Measurements from ENCODE around the gene YEATS2.
"Not testable (repeated sequence)": the region's sequence is repeated elsewhere in the genome, so short reads cannot be mapped to it uniquely, and the experiment has no call there.

The YEATS2 gene

GRCh38 chr3:183697610-183698317 is at the start of gene YEATS2:
YEATS2 (plus strand) TSS chr3:183697797; CDS start chr3:183715163, 17,366 bp downstream.
- peak; percentile 75 for DNase-seq

DNA sequence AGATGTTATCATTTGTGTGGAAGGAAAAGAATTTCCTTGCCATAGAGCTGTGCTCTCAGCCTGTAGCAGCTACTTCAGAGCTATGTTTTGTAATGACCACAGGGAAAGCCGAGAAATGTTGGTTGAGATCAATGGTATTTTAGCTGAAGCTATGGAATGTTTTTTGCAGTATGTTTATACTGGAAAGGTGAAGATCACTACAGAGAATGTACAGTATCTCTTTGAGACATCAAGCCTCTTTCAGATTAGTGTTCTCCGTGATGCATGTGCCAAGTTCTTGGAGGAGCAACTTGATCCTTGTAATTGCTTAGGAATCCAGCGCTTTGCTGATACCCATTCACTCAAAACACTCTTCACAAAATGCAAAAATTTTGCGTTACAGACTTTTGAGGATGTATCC is 47.0 kb upstream of the YEATS2 start:
- DNase-seq: no peak

DNA sequence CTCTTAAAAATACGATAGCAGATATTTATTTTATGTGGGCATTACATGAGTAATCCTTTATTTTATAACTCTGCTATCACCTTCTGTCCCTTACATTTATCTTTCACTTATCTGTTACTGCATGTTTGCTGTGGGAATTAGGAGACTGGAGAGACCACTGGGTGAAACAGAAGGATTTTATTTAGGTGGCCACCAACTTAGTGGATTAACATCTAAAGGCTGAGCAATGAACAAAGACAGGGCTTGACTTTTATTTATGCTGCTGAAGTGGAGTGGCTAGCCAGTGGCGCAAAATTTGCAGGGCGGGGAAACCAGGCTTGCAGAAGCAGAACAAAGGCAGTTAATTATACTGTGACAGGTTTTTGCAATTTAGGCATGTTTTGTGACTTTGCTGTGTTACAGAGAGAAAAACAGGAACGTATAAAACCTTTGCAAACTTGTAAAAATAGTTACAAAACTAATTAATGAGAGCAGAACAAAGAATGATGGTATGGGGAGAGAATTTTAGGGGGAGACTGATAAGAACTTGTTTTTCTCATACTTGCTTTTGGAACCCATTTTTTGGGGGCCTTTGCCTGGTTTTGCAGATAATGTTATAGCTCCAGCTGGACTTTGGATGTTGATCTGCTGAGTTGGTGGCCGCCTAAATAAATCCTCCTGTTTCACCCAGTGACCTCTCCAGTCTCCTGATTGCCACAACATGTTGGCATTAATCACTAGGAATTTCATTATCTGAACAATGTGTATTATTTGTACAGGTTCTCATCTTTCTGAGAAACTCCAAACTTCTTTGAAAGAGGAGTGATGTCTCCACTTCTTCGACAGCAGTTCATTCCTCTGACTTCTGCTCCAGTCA is 44.2 kb upstream of the YEATS2 start:
- no peak for DNase-seq

- no peak for DNase-seq
Measured at GRCh38 chr3:183654727-183655126, 42.9 kb upstream of the YEATS2 start.

DNA sequence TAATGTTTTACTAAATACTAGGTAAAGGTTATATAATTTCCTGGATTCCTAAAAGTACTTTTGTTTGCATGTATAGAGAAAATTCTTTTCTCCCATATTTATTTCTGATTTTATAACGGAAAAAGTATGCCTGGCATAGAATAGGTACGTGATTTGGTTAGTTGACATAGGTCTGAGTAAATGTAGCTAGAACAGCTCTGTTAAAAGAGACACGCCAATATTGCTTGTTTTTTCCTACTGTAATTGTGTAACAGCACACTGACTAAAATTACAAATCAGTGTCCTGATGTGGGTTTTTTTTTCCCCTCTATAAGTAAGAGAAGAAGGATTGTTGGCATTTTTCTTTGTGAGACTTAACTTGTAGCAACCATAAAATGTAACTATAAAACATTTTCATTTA is 35.5 kb upstream of the YEATS2 start:
- DNase-seq: no peak

DNA sequence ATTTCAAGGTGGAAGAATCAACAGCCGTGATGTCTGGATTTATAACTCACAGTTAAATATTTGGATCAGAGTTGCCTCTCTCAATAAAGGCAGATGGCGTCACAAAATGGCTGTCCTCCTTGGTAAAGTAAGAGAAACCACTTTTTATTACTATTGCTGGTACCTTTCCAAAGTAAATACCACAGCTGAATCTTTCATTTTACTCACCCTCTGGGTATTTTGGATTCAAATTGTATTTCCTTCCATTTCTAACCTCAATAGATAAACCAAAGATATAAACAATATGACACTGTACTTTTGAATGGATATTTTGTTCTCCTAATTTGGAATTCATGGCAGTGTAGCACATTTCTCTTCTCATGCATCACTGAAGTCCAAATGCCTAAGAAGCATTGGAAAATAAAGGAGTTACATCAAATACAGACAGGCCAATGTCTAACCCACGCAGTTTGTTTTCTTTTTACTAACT is 32.6 kb upstream of the YEATS2 start:
- no peak for DNase-seq

GRCh38 chr3:183680061-183680460 is 17.5 kb upstream of the YEATS2 start:
- DNase-seq: no peak

DNA sequence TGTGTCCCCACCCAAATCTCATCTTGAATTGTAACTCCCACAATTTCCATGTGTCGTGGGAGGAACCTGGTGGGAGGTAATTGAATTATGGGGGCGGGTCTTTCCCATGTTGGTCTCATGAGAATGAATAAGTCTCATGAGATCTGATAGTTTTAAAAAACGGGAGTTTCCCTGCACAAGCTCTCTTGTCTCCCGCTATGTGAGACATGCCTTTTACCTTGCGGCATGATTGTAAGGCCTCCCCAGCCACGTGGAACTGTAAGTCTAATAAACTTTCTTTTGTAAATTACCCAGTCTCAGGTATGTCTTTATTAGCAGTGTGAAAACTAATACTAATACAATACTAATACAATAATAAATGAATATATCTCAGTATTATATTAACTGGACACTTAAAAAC is 9.9 kb upstream of the YEATS2 start:
- no peak for DNase-seq

DNA sequence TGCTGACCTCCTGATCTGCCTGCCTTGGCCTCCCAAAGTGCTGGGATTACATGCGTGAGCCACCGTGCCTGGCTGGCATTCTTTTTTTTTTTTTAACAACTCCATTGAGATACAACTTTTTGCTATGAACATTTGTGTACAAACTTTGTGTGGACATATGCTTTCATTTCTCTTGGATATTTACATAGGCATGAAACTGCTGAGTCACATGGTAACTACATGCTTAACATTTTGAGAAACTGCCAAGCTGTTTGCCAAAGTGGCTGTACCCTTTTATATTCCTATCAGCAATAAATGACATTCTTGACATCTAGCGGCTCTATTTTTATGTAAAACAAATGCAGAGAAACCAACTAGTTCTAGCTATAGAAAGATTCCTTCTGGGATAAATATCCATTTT is 8.7 kb upstream of the YEATS2 start:
- DNase-seq: no peak

- not testable (repeated sequence) for DNase-seq
Measured at GRCh38 chr3:183689621-183690020, 8.0 kb upstream of the YEATS2 start.

GRCh38 chr3:183690402-183690995 is 7.1 kb upstream of the YEATS2 start:
- DNase-seq: no peak

GRCh38 chr3:183692436-183692835 is 5.2 kb upstream of the YEATS2 start:
- no peak for DNase-seq

DNA sequence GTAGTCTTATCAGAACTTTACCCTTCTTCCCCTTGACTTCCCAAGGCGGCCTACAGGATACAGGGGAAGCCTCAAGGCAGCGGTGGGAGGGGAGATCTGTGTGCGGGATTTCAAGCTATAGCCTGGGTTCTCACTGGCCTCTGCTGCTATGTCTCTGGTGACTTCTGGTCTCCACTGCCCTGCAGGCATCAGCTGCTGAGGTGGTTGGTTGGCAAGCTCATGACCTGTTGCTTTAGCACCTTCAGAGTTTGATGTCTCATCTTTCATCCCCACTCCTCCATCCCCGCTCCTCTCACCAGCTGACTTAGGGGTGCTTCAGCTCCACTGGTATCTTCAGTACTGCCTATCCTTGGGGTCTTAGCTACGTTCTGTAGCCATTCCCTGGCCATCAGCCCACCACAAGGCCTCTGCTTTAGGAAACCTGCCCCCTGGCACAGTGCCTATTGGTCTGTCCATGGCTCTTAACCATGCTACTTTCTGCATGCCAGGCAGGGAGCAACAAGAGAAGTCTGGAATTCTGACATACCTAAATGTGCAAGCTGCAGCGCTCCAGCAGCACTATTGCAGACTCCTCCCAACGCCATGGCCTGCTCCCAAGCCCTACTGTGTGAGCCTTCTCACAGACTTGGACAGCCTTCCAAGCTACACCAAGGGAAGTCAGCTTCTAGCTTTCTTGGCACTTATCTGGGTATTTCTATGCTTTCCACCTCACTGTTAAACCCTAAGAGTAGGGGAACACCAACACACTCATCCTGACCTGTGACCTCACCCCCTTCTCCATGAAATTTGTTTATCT is 1.8 kb upstream of the YEATS2 start:
- DNase-seq: no peak

GRCh38 chr3:183697123-183697609 is 431 bp upstream of the YEATS2 start:
- no peak for DNase-seq

DNA sequence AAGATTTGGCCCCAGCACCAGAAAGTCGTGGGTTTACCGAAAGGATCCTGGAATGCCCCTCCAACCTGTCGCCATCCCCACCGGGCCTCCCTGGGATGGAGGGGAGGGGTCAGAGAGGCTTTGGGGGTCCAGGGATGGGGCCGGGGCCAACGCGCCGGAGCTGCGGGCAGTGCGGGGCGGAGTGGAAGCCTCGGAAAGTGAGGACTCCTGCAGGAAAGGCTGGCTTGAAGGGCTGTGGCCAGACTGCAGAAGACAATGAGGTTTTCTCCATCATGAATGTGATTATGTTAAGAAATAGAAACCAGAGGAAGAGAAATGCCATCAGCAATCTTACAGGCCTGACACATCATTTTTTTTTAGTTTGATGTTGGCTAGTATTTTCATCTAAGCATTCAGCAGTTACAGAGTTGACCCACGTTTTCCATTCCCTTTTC is 738 bp downstream of the YEATS2 start:
- no peak for DNase-seq

- DNase-seq: no peak
Measured at GRCh38 chr3:183698756-183699155, 1.2 kb downstream of the YEATS2 start.

DNA sequence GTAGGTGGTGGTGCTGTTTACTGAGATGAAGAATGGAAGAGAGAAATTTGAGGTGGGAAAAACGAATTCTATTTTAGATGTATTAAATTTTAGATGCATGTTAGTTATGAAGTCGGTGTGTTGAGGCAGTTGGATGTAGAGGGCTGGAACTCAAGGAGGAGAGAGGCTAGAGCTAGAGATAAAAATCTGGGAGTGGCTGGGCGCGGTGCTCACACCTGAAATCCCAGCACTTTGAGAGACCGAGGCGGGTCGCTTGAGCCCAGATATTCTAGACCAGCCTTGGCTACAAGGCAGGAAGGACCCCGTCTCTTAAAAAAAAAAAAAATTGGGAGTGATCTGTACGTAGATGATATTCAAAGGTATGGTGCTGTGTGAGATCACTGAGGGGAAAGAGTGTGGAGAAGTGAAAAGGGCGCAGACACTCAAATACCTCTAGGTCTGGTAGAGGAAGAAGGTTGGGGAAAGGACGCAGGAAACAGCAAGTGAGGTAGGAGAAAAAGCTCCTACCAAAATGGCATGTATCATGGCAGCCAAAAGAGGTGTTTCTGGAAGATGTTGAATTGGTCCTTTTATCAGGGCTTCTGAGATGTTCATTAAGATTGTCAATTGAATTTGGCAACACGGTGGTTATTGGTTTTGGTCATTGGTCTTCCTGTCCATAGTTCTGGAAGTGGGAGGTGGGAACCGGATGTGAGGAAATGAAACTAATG is 1.8 kb downstream of the YEATS2 start:
- no peak for DNase-seq

- no peak for DNase-seq
Measured at GRCh38 chr3:183701744-183702143, 4.1 kb downstream of the YEATS2 start.

DNA sequence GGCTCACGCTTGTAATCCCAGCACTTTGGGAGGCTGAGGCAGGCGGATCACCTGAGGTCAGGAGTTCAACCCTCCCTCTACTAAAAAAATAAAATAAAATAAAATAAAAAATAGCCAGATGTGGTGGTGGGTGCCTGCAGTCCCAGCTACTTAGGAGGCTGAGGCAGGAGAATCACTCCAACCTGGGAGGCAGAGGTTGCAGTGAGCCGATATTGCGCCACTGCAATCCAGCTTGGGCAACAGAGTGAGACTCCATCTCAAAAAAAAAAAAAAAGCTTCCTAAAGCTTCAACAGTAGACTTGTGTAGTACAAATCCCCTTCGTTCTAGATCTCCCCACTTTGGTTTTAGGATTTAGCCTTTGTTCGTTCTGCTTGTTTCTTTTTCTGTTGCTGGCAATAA is 6.3 kb downstream of the YEATS2 start:
- DNase-seq: not testable (repeated sequence)

DNA sequence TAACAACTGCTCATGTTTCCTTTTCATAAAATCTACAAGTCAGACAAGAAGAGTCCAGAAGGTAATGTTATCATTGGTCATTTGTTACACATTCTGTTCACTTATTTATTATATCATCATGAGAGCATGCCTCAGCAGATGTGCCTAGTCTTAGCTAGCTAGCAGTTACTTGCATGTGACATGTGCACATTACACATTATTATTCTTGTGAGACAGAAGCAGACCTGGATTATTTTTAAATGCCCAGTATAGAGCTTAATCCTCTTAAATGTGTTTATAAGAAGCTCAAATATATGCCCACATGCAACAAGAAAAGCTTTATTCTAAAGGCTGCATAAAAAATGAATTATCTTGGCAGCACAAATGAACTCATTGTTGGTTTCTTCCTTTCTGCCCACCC is 12.6 kb downstream of the YEATS2 start:
- DNase-seq: no peak

DNA sequence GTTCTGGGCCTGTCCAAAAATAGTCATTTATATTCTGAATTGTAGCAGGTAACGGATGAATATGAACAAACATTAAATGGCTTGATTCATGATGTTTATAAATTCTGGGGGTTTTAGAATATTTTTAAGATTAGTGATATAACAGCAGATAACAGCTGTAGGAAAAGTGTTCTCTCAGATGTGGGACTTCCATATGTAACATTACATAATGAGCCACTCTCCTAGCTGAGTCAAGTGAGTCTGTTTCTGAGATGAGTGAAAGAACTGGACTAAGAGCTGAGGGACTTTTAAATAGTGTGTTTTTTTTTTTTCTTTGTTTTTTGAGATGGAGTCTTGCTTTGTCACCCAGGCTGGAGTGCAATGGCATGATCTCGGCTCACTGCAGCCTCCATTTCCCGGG is 13.9 kb downstream of the YEATS2 start:
- DNase-seq: no peak

DNA sequence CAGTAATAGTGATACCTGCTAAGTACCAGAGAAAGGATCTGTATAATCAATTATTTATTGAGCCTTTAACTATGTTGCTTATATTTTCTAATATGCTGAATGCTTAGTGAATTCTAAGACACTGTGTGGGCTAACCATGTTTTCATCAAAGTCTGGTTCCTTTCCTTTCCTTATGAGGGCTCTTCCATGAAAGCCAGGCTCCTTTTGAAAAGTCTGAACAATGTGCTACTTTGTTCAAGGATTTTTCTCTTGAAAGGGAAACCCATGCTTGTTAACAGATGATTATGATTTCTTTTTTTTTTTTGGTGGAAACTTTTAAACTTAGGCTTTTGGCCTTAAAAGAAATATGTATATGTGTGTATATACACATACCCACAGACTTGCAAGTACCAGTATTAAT is 17.0 kb downstream of the YEATS2 start:
- DNase-seq: no peak
